GM08714 (cell line): Measurements from ENCODE around the gene C10orf120.

ENCODE experiments used
- H3K4me3 ChIP-seq: fragments of 200-500 bp; sonication (Bioruptor generic); 2 replicates; pipeline ENCODE4 v1.5.1; 2014; ENCODE audit warnings: mild to moderate bottlenecking, low read length, inconsistent platforms
- ZNF274 ChIP-seq: IDR thresholded peaks from 2 replicates; pipeline ENCODE4 v1.6.1; 2012; ENCODE audit warnings: mild to moderate bottlenecking, low read depth, low read length

C10orf120 gene

GRCh38 chr10:122713091-122713885, 13.6 kb upstream of the C10orf120 start:
- H3K4me3 ChIP-seq: no peak overlapping the region
- TF ChIP-seq ZNF274: no peak

GRCh38 chr10:122710576-122710975, 10.9 kb upstream of the C10orf120 start:
- H3K4me3 ChIP-seq: no peak overlapping the region
- no peak for TF ChIP-seq ZNF274

- H3K4me3 ChIP-seq: no peak overlapping the region
- TF ChIP-seq ZNF274: no peak
Measured at GRCh38 chr10:122709971-122710370, 10.3 kb upstream of the C10orf120 start.

GRCh38 chr10:122707535-122707934, 7.9 kb upstream of the C10orf120 start:
- H3K4me3 ChIP-seq: no peak overlapping the region
- no peak for TF ChIP-seq ZNF274

GRCh38 chr10:122706947-122707346, 7.3 kb upstream of the C10orf120 start:
- no peak for TF ChIP-seq ZNF274

GRCh38 chr10:122706467-122706866, 6.8 kb upstream of the C10orf120 start:
- H3K4me3 ChIP-seq: no peak overlapping the region
- no peak for TF ChIP-seq ZNF274

More at GRCh38 chr10:122706947-122707346, 7.3 kb upstream of the C10orf120 start:
- H3K4me3 ChIP-seq: no peak overlapping the region

- H3K4me3 ChIP-seq: no peak overlapping the region
- TF ChIP-seq ZNF274: no peak
Measured at GRCh38 chr10:122703483-122704448, 4.1 kb upstream of the C10orf120 start.

- TF ChIP-seq ZNF274: no peak
- H3K4me3 ChIP-seq: no peak overlapping the region
Measured at GRCh38 chr10:122702275-122702674, 2.6 kb upstream of the C10orf120 start.

- no peak for TF ChIP-seq ZNF274
Measured at GRCh38 chr10:122701652-122702051, 2.0 kb upstream of the C10orf120 start.

GRCh38 chr10:122696687-122697086, 3.0 kb downstream of the C10orf120 start:
- TF ChIP-seq ZNF274: no peak
- no peak overlapping the region for H3K4me3 ChIP-seq

More at GRCh38 chr10:122701652-122702051, 2.0 kb upstream of the C10orf120 start:
- H3K4me3 ChIP-seq: no peak overlapping the region

- TF ChIP-seq ZNF274: no peak
- H3K4me3 ChIP-seq: no peak overlapping the region
Measured at GRCh38 chr10:122692744-122693143, 6.9 kb downstream of the C10orf120 start.

- no peak overlapping the region for H3K4me3 ChIP-seq
- no peak for TF ChIP-seq ZNF274
Measured at GRCh38 chr10:122689146-122689820, 10.4 kb downstream of the C10orf120 start.

- H3K4me3 ChIP-seq: no peak overlapping the region
- no peak for TF ChIP-seq ZNF274
Measured at GRCh38 chr10:122688293-122688989, 11.2 kb downstream of the C10orf120 start.
